ENCODE results near the gene DPM2.

DPM2 gene, protein sequence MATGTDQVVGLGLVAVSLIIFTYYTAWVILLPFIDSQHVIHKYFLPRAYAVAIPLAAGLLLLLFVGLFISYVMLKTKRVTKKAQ

DNA sequence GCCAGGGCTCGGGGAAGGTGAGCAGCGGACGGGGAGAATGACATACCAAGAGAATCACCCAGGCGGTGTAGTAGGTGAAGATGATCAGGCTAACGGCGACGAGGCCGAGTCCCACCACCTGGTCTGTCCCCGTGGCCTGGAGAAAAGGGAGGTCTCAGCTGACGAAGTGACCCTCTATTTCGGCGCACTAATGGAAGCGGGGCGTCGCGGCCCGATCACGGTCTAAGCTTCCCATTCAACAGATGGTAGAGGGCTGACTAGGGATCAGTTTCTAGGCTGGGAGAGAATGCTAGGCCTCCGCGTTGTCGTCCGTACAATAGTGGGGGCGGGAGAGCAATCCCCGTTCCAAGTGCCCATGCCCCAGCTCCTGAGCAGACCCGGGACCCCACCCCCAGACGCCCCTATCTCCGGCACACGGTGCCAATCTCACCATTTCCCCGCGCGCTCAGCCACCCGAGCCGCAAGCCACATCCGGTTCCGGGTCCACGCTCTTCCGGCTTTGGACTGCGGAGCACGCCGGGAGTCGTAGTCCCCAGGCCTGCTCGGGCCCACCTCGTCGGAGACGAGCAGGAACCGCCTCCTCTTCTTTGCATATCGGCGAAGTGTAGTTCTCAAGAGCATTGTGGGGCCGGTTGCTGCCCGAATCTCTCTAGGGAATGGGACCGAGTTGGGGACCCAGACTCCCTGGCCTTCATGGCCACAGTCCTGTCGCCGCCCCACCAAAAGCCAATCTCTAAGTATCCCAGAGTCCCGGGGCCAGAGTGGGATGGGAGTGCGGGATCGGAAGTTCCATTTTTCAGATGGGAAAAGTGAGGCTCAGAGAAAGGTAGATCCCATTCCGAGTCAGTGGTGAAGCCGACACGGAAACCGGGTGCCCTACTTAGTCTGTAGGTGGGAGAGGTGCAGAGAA lies at the start of gene DPM2:
DPM2 (minus strand) TSS at position 467 of the 910 bp plus-strand sequence; CDS start at position 433, 34 bp downstream.
- peak; percentile 97 for DNase-seq

DNA sequence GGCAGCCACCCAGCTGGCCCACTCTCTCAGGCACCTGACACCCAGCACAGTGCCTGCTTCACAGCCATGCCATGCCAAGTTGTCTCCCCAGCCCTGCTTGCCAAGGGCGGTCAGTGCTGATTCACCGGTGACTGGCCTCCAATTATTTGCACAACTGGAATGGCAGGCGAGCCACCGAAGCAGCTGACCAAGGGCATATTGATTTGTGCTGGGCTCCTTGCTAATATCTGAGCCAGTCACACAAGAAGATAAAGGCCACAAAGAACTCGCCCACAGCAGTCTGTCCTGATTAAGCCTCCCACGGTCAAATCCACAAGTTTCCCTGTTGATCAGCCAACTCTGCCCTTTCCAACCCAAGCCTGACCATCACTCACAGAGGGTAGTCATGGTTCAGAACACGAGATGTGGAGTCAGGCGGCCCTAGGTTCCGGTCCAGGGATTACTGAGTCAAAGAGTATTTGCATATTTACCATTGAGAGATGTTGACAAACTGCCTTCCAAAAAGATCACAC lies 49.5 kb upstream of the DPM2 start:
- no peak for DNase-seq

DNA sequence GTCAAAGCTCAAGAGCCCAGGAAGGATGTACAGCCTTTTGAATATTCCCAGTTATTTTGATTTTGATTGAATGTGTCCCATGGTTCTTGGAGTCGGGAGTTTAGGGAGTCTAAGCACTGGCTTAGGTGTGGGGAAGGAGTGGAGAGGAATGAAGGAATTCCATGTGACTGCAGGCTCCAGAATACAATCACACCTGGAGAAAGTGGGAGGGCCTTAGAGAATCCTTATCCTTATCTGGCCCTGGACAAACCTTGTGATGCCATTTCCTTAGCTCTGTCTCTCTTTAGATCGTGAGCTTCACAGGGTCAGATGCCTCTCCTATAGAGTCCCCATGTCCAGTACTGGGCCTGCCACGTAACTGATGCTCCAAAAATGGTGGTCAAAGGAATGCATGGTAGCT lies 47.4 kb upstream of the DPM2 start:
- DNase-seq = no peak

DNA sequence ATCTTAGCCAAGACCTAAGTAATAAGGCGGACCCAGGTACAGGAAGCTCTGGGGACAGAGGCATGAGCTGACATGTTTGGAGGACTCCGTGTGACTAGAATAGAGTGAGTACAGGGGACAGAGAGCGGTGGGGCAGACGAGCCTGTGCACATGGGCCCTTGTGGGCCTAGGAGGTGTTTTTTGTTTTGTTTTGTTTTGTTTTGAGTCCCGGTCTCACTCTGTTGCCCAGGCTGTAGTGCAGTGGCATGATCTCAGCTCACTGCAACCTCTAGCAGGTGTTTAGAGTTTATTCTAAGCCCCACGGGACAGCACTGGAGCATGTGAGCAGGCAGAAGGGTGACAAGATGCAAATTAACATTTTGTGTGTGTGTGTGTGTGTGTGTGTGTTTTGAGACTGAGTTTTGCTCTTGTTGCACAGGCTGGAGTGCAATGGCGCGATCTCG lies 46.2 kb upstream of the DPM2 start:
- no peak for DNase-seq

DNA sequence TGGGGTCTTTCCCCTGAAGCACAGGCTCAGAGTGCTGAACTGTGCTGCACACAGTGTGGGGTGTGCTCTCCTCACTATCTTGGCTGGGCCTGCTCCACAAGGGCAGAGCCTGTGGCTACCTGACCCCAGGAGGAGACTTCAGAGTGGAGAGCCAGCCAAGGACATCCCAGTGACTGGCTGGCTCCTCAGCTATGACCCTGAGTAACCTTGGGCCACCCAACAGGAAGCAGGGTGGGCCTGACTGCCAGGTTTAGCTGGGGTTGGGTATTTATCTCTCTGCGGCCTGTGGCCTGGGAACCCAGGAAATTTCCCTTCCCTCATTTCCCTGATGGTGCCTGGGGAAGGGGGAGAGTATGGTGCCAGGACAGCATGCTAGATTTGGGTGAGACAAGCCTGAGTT lies 45.3 kb upstream of the DPM2 start:
- DNase-seq = no peak

DNA sequence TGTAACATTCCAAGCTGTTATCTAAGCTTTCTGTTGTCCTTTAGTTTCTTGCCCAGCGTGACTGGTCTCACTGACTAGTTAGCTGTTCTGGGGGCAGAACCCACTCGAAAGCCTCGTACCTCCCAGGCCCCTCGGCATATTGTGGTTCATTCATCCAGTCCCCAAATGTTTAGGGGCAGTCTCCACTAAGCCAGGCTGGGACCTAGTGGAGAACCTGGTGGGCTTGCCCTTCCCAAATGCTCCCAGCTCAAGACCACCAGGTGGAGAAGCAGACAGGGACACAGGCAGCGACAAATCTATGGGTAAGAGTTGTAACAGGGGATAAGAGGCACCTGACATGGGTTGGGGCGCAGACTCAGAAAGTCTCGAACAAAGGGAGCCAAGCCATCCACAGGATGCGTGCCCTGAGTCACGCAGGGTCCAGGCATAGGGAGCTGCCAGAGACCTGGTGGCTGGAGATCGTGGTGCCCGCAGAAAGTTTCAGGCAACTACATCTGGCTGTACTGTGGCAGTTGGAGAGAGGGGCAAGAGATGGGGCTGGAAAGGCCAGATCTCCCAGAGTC lies 44.0 kb upstream of the DPM2 start:
- DNase-seq = no peak

DNA sequence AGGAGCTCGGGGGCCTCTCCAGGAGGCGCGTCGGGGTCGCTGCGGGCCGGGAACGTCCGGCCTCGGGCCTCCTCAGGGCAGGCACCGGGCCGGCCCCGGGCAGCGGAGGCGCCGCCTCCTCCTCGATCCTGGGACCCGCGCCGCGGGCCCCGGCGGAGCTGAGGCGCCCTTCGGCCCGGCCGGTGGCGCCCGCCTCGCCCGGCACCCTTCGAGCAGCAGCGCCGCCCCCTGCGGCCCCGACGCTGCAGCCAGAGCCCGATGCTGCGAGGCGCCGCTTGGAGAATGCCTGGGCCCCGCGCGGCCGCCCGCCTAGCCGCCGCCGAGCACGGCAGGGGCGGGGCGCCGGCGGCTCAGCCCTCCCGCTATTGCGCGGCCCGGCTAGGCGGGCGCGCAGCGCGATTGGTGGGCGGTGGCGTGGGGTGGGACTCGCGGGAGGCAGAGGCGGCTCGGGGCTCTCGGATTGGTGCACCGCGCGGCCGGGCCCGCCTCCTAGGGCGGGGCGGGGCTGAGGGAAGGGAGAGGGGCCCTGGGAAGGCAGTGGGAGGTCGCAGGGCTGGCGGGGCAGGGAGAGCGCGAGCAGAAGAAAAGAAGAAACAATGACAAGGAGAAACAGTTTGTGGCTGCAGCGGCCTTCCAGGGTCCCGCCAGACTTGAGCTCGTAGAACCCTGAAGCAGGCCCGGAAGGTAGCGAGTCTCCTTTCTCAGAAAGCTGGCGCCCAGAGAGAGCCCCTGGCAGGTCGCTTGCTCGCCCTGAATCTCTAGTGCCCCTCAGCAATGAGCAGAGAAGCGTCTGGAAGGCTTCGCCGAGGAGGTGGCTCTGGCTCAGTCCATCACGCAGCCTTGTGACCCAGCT lies 43.3 kb upstream of the DPM2 start, which contains the start of gene EEIG1:
EEIG1 (minus strand) TSS at position 284 of the 853 bp plus-strand sequence. CDS start 852 bp downstream, outside the sequence.
- DNase-seq = peak; percentile 97

DNA sequence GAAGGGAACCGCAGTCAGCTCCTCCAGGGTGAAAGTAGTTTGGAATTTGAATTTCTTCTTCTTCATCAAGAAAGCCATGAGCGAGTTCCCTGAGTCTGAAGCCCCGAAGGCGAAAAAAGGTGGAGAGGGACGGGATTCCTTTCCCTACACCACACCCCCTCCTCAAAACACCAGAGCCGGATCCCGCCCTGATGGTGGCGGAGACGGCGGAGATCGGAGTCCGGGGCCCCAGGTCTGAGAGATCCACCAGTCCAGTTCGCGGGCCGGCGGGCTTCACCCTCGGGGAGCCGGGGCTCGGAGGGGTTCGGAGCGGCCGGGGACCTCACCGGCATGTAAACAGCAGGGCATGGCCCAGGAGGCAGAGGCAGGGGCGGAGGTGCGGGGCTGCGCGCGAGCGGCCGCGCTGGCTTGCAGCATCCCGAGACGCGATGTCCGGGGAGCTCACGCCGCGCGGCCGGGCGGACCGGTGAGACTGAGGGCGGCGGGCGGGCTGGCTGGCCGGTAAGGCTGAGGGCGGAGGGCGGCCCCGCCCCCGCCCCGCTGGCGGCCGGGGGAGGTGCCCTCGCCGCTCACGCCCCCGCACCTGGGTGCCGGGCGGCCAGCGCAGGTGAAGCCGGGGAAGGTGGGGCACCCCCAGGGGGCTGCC lies 42.5 kb upstream of the DPM2 start:
- DNase-seq = peak; percentile 37

DNA sequence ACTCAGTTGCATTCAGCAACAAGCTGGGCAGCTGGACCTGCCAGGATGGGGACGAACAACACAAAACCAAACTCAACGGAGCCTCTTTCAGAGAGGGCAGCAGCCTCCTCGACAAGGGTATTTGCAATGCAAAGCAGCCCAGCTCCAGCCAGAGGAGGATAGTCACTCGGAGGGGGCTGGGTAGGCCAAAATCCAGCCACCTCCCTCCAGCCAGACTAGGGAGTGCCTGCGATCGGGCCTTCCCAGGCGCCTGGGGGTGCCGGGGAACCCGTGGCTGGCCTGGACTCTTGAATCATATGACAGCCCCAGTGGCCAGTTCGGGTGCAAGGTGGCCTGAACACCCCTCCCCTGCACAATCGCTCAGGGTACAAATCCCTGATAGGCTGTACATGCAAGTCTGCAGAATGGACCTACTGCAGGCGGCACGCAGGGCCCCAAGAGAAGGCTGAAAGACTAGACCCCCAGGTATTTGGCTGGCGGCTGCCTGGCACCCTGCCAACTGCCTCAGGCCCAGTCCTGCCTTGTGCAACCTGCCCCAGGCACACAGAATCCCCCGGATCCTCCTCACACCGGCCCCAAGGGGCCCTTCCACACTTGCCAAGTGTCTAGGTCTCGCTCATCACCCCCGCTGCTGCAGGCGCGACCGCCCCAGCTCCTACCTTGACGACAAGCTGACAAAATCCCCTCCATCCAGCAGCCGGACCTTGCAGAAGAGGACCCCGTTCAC lies 41.8 kb upstream of the DPM2 start:
- DNase-seq = peak; percentile 50

DNA sequence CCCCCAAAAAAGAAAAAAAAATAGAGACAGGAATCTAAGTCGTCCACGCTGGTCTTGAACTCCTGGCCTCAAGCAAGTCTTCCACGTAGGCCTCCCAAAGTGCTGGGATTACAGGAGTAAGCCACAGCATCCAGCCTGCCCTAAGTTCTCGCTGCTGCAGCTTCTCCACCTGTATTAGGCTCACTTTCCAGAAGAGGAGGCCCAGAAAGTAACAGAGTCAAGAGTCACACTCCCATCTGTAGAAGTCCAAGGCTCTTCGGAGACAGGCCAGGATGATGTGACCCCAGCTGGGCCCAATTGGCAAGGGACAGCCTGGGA lies 41.3 kb upstream of the DPM2 start:
- no peak for DNase-seq

DNA sequence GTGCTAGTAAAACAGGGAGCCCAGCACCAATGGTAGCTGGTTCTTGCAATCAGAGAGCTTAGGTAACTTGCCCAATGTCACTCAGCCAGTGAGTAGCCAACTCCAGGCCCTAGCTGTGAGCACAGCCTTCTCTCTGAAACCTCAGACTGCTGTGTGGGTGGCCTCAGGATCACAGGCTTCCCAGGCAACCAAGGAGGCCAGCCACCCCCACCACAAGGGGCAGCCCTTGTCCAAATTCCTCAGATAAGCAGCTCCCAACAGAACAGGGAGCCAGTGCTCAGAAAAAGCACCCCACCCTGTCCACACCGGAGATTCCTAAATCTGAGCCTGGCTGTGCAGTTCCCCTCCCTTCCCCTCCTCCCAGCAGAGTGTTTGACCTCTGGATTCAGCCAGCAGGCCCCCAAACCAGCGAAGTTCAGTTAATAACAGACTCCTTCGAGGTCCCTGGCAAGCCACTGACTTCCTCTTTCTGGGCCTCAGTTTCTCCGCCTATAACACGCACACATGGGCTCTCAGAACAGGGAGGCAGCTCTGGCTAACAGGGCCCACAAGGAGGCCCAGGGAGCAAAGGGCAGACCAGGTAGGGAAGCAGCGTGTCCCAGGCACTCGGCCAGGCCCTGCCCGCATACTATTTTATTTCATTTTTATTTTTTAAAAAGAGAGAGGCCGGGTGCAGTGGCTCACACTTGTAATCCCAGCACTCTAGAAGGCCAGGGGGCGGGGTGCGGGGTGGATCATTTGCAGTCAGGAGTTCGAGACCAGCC lies 40.4 kb upstream of the DPM2 start:
- DNase-seq = peak; percentile 49

DNA sequence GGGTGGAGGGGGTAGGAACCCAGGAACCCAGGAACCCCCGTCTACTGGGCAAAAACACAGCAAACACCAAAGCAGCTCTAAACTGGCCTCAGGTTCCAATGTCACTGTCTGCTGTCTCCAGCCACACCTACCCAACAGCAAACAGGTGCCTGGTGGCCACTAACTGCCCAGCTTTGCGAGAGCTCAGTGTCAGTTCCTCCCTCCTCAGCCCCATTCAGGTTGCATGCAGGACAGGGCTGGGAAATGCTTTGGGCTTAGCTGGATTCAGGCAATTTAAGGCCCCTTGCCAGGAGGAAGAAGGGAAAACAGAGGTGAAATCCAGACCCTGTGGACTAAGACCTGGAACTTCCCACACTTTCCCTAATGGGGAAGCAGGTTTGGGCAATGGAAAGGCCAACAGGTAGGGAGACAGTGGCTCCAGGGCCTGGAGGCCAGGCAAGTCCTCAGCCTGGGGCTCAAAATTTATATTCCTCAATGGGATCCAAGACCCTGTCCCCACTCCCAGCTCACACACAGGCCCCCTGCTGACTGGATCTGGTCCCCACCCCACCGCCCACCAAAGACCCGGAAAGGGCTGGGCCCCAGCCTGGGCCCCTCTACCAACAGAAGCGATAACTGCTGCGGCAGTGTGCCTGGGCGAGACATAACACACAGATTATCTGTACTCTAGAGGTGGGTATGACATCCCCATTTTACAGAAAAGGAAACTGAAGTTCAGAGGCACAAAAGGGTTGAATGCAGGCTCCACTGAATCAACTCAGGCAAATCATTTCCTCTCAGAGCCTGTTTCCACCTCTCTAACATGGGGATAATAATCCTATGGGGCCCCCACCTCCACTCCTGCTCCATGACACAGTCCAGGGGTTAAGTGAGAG lies 39.6 kb upstream of the DPM2 start:
- DNase-seq = no peak

DNA sequence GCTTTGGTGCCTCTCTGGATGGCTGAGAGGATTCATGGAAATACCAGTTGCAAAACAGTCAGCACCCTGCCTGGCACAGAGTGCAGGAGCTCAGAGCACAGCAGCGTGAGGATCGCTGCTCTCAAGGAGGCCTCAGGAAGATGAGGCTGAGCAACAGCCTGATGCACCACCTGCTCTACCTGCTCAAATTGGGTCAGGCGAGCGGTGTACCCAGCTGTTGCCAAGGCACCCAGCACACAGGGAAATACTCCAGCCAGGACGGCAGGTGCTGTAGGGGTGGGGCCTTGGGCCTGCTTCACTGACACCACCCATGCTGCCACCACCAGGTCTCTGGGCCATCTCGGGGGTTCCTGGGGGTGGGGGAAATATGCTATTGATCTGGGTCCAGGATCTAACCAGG lies 38.8 kb upstream of the DPM2 start:
- DNase-seq = no peak

DNA sequence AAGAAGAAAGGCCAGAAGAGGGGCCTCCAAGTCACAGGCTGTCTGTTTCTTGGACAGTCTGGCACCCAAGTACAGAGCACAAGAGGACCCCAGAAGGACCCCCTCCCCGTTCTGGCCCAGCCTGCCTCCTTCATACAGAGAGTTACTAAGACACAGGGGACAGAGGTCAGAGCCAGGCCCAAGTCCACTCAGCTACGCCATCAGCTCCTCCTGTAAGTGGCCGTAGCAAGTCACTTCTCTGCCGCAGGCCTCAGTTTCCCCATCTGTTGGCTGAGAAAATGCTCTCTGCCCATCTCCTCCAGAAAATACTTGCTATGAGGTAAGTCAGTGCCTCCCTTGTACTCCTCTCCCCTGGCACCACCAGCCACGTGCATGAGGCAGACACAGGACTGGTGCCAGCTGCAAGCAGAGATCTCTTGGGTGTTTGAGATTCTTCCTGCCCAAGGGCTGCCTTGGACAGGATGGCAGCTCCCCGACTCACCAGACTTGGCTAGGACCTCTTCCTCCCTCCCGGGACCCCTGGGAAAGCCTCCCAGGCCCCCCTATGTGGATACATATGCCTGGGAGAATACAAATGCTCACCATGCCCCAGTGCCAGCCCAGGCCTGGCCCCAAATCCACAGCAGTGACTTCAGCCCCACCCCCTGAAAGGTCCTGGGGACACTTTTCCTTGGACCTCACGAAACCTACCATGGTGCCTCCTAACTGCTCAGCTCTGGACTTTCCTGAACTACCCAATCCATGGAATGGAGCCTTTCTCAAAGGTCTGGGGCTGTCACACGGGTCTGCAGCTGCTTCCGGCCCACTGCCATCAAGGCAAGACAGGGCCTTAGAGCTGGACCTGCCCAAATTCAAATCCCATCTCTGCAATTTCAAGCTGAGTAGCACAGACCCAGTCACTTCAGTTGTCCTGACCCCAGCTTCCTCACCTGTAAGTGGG lies 38.0 kb upstream of the DPM2 start:
- DNase-seq = no peak

DNA sequence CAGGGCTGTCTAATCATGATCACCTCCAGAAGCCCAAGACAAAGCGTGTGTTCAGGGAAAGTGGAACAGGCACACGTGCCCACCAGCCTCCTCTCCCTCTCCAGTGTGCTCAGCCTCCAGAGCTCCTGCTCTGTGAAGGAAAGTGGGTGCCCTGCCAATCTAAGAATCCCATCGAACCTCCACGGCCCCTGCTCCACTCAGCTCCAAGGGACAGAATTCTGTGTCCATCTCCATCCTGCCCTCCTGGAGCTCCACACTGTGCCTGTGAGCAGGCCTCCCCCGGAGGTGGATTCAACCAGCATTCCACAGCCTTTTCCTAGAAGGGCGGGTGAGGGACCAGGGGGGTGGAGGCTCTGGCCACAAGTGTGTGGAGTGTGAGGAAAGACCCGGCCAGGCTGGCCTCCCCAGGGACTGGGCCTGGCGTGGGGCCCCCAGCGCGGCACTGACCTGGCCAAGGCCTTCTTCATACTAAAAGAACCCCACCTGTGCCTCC lies 37.2 kb upstream of the DPM2 start:
- no peak for DNase-seq

DNA sequence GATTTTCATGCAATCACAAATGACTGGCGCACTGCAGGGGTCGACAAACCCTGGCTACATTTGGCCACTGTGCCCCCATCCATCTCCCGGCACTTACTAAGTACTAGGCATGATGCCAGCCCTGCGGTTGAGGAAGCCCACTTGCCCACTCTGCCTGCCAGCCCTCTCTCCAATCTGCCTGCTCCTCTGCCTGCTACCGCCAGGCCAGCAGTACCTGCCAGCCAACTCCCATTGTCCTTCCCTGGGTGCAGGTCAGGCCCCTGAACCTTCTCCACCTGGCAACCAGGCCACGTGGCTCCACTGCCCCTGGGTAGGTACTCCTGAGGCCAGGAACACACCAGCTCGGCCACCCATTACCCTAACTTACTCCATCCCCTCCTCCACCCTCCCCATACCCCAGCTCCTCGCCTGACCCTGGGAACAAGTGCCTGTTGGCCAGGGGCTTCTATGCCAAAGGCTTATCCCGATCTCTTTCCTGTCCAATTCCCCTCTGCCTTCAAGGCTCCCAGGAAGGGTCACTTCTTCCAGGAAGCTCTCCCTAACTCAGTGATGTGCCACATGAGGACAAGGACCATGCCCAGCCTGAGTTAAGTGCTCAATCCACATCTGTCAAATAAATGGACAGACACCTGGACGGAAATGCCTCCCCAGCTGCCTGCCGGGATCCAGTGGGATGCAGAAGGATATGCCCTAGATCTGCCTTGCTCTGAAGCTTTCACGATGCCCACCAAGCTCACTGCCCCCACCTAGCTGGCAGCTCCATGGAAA lies 36.5 kb upstream of the DPM2 start:
- DNase-seq = no peak

DNA sequence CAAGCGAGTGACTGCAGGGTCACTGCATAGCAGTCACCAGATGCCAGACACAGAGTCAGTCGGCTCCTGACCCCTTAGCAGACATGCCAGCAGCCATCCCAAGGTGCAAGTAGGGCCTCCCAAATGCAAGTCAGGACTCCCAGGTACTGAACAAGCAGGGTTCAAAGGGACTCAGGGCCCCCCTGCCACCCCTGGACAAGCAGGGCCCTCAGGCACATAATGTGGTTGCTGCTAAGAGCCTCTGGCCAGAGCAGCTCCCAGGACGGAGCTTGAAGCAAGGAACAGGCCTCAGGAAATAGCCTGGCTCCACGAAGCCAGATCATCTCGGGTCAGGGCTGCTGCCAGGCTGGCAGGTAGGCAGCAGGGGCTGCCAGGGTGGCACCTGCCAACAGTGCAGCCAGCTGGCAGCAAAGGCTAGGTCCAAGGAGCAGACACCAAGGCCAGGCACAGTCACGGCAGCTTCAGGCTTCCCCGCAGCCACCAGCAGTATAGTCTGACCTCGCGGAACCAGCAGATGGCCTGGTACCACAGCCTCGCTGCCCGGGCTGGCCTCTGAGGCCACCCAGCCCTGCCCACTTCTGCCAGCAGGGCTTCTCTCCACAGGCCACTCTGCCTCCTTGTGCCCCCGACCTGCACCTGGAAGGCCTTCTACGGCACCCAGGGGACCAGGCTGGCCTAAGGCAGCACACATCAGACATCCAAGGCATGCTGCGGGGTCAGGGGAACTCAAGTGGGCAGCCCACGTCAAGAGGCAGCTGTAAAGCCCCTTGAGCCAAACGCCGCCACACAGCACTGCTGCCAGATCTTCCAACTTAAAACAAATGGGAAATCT lies 35.7 kb upstream of the DPM2 start:
- no peak for DNase-seq
